T-helper 2 cell (primary cell): ENCODE data around the gene PSTPIP2.
"Not testable (repeated sequence)": the region's sequence is repeated elsewhere in the genome, so short reads cannot be mapped to it uniquely, and the experiment has no call there.

ENCODE experiments used
- DNase-seq, 5 experiments: peaks; one replicate each; pipeline versions ENCODE4 v3.0.0 to v3.0.0-alpha.2; 2012 to 2022

PSTPIP2 gene

DNA sequence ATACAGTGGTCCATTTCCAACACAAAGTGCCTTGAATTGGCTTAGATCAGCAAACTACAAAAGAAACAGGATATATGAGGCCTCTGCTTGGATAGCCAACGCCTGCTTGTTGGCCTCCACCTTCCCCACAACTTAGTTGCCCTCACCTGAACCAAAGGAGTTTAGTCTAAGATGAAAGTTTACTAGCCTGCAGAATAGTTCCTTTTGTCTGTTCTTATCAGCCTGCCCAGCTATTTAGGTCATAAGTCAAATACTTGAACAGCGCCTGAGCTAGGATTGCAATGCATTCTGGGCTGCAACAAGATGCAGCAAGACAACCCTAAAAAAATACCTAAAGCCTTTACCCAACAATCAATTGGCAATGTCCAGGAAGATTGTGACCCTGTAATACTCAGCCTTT lies 91.8 kb downstream of the PSTPIP2 start:
- DNase-seq: no peak

DNA sequence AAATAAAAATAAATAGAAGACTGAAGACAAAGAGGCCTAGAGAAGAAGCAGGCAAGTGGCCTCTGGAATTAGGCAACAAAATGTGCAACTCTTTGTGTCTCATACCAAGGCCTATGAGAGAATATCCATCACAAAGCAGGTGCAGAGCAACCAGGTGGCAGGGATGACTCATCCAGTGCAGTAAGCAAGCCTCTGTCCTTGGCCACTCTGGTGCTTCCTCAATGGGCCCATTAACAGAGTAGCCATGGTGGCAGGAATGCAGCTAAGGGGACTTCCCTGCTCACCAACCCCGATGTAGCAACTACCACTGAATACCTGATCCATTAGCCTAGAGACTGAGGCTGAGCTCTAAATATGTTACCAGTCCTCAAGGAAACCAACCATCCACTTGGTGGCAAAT lies 94.0 kb downstream of the PSTPIP2 start:
- DNase-seq: peak in 1 of 5 experiments; percentile 6

DNA sequence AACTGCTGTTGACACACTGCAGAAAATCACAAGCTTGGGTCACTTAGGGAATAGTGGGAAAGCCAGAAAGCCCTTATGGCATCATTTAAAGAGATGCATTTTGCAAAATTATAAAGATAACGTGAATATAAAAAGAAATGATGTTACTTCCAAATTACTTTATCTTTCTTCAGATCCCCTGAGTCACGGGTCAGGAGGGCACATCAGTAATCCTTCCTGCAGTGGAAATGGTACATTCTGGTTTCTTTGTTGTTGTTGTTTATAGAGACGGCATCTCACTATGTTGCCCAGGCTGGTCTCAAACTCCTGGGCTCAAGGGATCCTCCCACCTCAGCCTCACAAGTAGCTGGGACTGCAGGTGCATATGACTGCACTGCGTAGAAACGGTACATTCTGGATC lies 95.1 kb downstream of the PSTPIP2 start:
- no peak for DNase-seq

DNA sequence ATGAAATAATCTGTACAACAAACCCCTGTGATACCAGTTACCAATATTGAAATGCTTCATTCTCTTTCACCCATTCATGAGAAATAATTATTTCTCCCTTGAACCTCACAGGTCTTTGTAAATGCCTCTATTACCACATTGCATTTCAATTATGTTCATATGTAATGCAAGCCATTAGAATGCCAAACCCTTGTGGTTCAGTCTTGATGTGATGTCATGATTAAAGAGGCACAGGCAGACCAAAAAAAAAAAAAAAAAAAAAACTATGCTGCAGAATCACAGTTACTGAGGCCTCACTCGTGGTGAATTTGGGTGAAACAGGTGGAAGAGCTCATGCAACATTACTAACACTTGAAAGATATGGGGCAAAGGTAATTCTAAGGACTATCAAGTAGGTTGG lies 95.5 kb downstream of the PSTPIP2 start:
- DNase-seq: peak in 1 of 5 experiments; percentile 68

DNA sequence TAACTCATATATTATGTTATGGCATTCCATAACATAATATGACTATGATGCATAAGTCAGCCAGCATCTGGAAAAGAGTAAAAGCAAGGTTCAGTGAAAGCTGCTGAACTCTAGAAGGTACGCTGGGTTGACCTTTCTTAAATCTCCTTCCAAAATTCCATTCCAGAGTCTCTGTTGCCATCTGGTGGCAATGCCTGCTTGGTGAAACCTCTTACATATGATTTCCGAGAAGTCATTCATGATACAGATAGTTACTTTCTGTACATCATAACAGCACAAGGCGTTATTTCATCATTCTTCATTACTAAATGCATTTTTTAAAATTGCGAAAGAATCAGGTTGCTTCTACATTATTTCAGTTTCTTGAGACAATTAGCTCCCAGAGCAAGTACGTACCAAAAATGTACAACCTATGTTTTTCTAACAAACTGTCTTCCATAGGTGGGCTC lies 97.9 kb downstream of the PSTPIP2 start:
- DNase-seq: peak in 4 of 5 experiments; percentile 35 to 80 (median 44)

DNA sequence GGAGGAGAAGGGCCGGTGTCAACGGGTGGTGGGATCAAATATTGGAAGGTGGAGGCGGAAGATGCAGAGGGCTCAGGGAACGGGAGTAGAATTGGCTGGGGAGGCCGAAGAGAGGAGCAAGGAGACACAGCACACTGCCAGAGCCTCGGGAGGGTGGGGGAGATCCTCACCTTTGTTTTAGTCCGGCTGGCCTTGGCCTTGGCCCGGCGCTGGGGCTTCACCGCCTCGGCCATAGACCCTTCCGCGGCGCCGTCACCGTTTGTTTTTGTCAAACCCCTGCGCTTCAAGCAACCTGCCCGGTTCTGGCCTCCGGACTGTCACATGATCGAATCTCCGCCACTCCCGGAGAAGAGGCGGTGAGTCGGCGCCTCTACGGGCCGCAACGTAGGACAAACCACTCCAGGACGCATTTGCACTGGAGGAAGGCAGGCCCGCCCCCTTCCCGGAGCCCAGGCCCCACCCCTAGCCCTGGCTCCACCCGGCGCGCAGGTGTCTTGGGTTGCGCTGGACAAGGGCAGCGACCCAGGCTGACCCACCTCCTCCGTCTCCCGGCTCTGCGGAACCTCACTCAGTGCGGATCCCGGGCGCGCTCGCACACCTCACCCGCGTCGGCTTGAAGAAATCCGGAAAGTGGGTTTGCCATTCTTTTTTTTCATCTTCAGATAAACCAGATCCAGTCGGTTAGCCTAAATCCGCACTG lies 104.9 kb downstream of the PSTPIP2 start, which contains the start of gene EPG5:
TSS of gene EPG5 (minus strand) at position 323 of the 700 bp plus-strand sequence. CDS start at position 233, 90 bp downstream.
- peak; percentile 79 to 96 (median 88) for DNase-seq

DNA sequence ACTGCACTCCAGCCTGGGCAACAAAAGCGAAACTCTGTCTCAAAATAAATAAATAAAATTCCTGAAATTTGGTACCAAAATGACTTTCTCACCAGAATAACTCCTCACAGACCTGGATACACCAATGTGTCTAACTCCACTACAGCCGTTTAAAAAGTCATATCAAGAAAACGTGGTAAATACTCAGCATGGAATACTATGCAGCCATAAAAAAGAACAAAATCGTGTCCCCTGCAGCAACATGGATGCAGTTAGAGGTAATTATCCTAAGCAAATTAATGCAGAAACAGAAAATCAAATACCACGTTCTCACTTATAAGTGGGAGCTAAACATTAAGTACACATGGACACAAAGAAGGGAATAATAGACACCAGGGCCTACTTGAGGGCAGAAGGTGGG lies 107.1 kb downstream of the PSTPIP2 start:
- not testable (repeated sequence) for DNase-seq

DNA sequence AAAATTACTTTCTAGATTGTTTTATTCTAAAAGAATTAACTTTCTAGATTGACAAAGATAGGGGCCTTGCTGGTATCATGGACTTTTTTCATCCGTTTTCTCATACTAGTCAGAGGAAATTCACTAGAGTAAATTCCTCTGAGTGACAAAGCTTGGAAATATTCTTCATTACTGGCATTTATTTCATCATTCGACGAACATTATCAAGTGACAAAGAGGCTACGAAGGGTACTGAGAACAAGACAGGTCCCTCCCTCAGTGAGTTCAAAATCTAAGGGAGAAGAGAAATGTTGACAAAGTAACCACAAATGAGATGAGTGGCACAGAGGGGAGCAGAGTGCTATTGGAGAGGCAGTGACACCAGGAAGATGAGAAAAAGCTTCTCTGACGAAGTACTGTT lies 109.2 kb downstream of the PSTPIP2 start:
- peak in 2 of 5 experiments; percentile 30 to 53 for DNase-seq

DNA sequence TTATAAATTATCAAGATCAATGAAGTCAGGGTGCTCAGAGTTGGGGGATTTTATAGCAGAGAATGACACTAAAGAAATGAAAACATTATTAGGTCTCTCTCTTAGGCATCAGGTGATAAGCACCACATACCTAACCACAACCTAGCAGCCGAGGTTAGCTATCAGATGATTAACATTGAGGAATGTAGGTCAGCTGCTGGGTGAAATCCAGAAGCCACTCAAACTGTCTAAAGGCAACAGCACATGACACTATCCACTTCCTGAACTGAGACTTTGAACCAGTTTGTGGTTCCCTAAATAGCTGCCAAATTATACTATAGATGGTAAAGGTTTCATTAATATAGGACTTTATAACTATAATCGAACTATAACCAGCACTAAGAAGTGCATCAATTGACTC lies 109.6 kb downstream of the PSTPIP2 start:
- DNase-seq: peak in 3 of 5 experiments; percentile 40 to 76 (median 74)

DNA sequence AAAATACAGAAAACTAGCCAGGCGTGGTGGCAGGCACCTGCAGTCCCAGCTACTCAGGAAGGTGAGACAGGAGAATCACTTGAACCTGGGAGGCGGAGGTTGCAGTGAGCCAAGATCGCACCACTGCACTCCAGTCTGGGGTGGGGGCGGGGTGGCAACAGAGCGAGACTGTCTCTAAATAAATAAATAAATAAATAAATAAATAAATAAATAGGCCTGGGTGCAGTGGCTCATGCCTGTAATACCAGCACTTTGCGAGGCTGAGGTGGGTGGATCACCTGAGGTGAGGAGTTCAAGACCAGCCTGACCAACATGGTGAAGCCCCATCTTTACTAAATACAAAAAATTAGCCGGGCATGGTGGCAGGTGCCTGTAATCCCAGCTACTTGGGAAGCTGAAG lies 112.6 kb downstream of the PSTPIP2 start:
- DNase-seq: not testable (repeated sequence)

DNA sequence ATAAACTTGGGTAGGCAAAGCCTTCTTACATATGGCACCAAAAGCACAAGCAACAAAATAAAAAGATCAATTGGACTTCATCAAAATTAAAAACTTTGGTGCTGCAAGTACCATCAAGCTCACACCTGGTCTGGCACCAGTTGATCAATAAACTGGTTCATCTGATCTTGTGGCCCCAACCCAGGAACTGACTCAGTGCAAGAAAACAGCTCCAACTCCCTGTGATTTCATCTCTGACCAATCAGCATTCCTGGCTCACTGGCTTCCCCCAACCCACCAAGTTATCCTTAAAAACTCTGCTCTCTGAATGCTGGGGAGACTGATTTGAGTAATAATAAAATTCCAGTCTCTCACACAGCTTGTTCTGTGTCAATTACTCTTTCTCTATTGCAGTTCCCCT lies 113.3 kb downstream of the PSTPIP2 start:
- peak in 1 of 5 experiments; percentile 13 for DNase-seq

DNA sequence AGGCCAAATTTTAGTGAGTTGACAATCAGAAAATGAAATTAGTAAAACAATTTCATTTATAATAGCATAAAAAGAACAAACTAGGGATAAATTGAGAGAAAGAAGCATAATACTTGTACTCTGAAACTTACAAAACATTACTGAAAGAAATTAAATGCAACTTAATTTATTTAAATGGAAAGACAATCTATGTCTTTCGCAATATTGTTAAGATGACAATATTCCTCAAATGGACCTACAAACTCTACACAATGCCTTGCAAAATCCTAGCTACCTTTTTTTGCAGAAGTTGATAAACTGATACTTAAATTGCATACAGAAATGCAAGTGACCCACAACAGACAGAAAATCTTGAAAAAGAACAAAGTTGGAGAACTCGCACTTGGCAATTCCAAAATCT lies 114.0 kb downstream of the PSTPIP2 start:
- DNase-seq: no peak

DNA sequence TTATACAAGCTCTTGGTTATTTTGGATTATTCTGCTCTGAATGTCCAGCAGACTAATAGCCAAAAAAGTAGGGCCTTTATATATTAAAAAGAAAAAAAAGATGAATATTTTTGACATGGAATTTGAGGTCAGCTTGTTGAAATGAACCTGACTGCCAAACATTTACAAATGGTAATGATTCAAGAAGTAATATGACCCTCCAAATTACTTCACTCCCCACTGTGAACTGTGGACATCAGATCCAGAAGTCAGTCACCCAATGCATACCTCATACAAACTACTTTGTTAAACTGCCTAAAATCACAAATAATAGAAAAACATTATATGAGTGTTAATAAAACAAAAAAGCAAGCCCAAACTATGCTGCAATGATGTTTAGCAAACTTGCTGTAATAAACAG lies 115.0 kb downstream of the PSTPIP2 start:
- no peak for DNase-seq

DNA sequence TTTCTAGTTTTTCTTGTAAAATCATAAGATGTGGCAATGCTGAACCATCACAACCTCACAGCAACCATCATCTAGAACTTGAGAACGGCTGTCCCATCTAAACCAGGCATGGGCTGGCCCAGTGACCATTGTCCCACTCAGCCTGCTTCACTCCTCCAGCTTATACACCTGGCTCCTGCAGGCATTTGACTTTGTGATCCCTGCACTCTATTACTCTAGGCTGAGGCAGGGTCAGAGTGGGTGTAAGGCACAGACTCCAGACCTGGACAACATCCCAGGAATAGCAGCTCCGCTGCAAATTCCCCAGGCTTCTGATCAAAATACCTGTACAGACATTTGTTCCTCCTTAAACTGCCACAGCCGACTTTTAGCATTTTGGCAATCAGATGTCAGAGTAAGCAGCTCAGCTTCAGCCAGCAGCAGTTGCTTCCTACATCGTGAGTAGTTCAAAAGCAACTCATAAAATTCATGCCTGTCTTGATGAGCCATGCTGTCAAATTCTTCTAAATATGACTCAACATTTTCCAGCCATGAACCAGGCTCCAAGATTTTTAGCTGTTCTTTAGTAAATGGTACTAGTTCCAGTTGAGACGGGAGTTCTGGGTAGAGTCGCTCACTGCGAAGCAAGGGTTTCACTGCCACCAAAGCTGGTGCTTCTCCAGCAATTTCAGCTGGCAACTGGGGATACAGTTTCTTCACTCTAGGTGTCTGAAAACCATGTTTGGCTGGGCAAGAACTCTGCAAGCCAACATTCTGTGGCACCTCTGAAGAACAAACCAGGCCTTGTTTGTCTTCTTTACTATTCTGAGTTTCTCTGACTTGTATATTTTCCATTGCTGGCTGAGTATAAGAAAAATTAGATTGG lies 117.8 kb downstream of the PSTPIP2 start:
- DNase-seq: no peak

DNA sequence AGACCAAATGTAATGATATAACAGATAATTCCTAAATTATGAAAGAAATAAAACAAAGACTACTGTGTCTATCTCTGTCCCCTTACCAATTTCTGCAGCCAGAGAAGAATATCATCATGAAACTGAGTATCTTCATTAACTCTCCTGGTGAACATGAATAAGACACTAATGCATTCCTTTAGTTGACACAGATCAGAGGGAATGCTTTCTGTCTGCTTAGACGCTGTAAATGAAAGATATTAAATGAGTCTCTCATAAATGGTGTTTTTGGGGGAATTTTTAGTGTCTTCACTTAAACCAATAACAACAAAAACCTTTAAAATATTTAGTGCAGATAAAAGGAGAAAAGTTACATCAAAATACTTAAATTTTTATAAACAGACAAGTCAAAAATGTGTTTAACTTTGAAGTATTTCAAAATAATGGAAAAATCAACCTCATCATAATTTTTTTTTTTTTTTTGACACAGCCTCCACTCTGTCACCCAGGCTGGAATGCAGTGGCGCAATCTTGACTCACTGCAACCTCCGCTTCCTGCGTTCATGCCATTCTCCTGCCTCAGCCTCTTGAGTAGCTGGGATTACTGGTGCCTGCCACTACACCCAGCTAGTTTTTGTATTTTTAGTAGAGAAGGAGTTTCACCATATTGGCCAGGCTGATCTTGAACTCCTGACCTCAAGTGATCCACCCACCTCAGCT lies 120.9 kb downstream of the PSTPIP2 start:
- DNase-seq: no peak

DNA sequence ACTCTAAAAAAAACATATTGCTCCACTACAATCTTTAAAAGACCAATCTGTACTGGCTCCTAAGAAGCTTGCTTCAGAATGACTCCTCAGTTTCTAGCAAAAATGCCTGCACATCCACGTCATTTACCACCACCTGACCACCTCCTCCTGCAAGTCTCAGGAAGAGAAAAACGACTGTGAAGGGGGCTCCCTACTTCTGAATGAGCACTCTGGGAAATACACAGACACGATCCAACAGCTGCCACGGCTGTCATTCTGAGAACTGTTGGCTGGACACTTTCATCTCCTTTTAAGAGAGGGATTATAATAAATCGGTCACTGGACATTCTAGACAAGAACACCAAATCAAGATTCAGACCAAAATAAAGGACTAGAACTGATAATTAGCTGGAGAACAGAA lies 126.4 kb downstream of the PSTPIP2 start:
- DNase-seq: no peak

DNA sequence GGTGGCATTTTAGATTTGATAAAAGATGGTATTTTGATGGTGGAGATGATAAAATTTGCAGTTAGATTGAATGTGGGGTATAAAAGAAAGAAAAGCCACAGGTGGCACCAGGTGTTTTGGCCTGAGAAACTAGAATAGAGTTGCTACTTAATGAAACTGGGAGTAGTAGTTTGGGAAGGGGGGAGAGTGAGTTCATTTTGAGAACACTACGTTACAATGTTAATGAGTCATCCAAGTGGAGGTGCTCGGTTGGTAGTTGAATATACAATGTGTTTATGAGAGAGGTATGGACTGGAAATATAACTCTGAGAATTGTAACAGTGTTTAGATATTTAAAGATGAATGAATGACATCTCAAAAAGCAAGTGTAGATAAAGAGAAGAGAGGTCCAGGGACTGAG lies 131.3 kb downstream of the PSTPIP2 start:
- no peak for DNase-seq

DNA sequence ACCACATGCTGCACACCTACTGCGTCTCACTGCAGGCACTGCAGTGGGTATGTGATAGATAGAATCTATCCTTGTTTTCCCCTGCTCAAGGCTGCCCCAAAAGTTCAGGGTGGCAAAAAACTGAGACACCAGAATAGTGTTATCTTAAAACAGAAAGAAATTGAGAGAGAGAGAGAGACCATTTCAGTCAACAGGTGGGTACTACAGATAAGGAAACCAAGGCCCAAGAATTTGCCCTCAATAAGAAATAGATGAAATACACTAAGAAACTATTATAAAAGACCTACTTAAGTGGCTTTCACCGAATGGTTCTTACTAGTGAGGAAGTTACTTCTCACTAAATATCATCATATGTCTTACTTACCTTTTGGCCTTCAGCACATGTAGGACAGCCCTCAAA lies 132.8 kb downstream of the PSTPIP2 start:
- no peak for DNase-seq

DNA sequence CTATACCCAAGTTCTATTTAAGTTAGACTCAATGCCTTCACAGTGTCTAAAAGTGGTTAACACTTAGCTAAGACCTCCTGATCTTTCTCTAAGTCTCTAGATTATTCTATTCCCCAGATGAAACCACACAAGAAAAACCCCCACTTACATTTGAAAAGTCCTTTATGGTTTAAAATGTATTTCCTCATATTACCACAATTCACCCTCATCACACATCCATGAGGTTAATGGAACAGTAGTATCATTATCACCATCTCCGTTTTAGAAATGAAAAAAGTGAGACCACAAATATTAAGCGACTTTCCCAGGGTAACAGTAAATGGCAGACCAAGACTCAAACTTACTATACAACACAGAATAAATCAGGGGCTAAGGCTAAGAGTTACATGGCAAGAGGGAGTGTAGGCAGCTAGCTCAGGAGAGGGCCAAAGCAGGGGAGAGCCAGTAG lies 133.5 kb downstream of the PSTPIP2 start:
- DNase-seq: peak in 2 of 5 experiments; percentile 72 to 76

DNA sequence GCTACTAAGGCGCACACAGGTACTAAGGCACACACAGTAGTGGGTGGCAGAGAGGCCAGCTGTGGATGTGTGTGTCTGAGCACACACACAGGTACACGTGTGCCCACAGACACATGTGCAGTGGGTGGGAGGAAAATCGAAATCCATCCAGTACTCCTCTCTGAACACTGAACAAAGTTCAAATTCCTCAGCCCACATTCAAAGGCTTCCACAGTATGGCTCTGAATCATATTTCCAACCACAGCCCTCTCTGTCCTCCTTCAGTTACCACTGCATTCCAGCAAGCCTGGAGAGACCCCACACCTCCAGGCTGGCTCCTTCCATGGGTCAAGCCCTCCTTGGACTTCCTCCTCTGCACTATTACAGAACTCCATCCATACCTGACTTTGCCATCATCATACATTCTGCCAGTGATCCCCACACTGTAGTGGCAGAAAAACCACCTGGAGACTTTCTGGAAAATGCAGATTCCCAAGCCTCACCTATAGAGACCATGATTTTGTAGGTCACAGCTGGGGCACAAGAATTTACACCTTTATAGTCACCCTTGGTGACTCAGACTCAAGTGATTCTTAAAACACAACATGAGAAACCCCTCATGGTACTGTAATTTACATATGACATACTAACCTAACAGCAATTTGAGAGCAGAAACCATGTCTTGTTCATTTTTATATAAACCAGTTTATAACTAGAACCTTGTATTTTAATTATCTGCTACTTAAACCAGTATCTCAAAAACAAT lies 136.3 kb downstream of the PSTPIP2 start:
- no peak for DNase-seq
